ENCODE data around the gene GPR176.

The GPR176 gene

GRCh38 chr15:39887832-39888231, 32.2 kb downstream of the GPR176 start:
- H3K27me3 Mint-ChIP-seq = peaks cover 4% of the 10 kb centered on the region
- no peaks in the 10 kb centered on the region for H3K36me3 Mint-ChIP-seq
- no peak overlapping the region for H3K4me3 Mint-ChIP-seq
- H3K4me1 Mint-ChIP-seq = no peaks in the 10 kb centered on the region
- H3K9me3 Mint-ChIP-seq = no peaks in the 10 kb centered on the region
- H3K27ac Mint-ChIP-seq = no peak overlapping the region

GRCh38 chr15:39887211-39887610, 32.9 kb downstream of the GPR176 start:
- Mint-ChIP-seq H3K4me1 (no peaks in the 10 kb centered on the region), H3K27ac (no peak overlapping the region), H3K36me3 (no peaks in the 10 kb centered on the region), H3K9me3 (no peaks in the 10 kb centered on the region), H3K27me3 (peaks cover 4% of the 10 kb centered on the region), H3K4me3 (no peak overlapping the region)

GRCh38 chr15:39886418-39886817, 33.6 kb downstream of the GPR176 start:
- Mint-ChIP-seq H3K9me3 (no peaks in the 10 kb centered on the region), H3K4me3 (no peak overlapping the region), H3K27me3 (peaks cover 7% of the 10 kb centered on the region), H3K27ac (peak overlapping the region; percentile 66), H3K4me1 (no peaks in the 10 kb centered on the region), H3K36me3 (no peaks in the 10 kb centered on the region)

- Mint-ChIP-seq H3K27ac (no peak overlapping the region), H3K27me3 (peaks cover 7% of the 10 kb centered on the region), H3K9me3 (no peaks in the 10 kb centered on the region), H3K4me1 (no peaks in the 10 kb centered on the region), H3K36me3 (no peaks in the 10 kb centered on the region), H3K4me3 (no peak overlapping the region)
Observed at GRCh38 chr15:39885099-39885777, 34.8 kb downstream of the GPR176 start.

- H3K36me3 Mint-ChIP-seq = no peaks in the 10 kb centered on the region
- no peaks in the 10 kb centered on the region for H3K4me1 Mint-ChIP-seq
- H3K4me3 Mint-ChIP-seq = no peak overlapping the region
Observed at GRCh38 chr15:39884351-39884750, 35.7 kb downstream of the GPR176 start.

GRCh38 chr15:39882602-39883001, 37.5 kb downstream of the GPR176 start:
- no peaks in the 10 kb centered on the region for H3K4me1 Mint-ChIP-seq
- no peak overlapping the region for H3K4me3 Mint-ChIP-seq
- no peak overlapping the region for H3K27ac Mint-ChIP-seq
- no peaks in the 10 kb centered on the region for H3K36me3 Mint-ChIP-seq
- H3K9me3 Mint-ChIP-seq = no peaks in the 10 kb centered on the region
- H3K27me3 Mint-ChIP-seq = peaks cover 8% of the 10 kb centered on the region

More at GRCh38 chr15:39884351-39884750, 35.7 kb downstream of the GPR176 start:
- Mint-ChIP-seq H3K27ac (no peak overlapping the region), H3K9me3 (no peaks in the 10 kb centered on the region), H3K27me3 (peaks cover 7% of the 10 kb centered on the region)

GRCh38 chr15:39881790-39882189, 38.3 kb downstream of the GPR176 start:
- no peak overlapping the region for H3K27ac Mint-ChIP-seq
- H3K4me3 Mint-ChIP-seq = no peak overlapping the region
- no peaks in the 10 kb centered on the region for H3K9me3 Mint-ChIP-seq
- no peaks in the 10 kb centered on the region for H3K4me1 Mint-ChIP-seq
- peaks cover 12% of the 10 kb centered on the region for H3K27me3 Mint-ChIP-seq
- no peaks in the 10 kb centered on the region for H3K36me3 Mint-ChIP-seq

- Mint-ChIP-seq H3K27me3 (peaks cover 12% of the 10 kb centered on the region), H3K4me3 (no peak overlapping the region), H3K27ac (no peak overlapping the region), H3K9me3 (no peaks in the 10 kb centered on the region), H3K4me1 (no peaks in the 10 kb centered on the region), H3K36me3 (no peaks in the 10 kb centered on the region)
Observed at GRCh38 chr15:39880718-39881387, 39.2 kb downstream of the GPR176 start.

GRCh38 chr15:39878406-39878785, 41.7 kb downstream of the GPR176 start:
- Mint-ChIP-seq H3K27me3 (peaks cover 7% of the 10 kb centered on the region), H3K9me3 (no peaks in the 10 kb centered on the region), H3K4me1 (no peaks in the 10 kb centered on the region), H3K27ac (no peak overlapping the region), H3K36me3 (no peaks in the 10 kb centered on the region), H3K4me3 (no peak overlapping the region)

GRCh38 chr15:39874890-39875549, 45.0 kb downstream of the GPR176 start:
- Mint-ChIP-seq H3K27ac (no peak overlapping the region), H3K4me3 (no peak overlapping the region), H3K4me1 (no peaks in the 10 kb centered on the region), H3K36me3 (no peaks in the 10 kb centered on the region), H3K9me3 (no peaks in the 10 kb centered on the region), H3K27me3 (peaks cover 5% of the 10 kb centered on the region)

GRCh38 chr15:39873978-39874377, 46.1 kb downstream of the GPR176 start:
- no peaks in the 10 kb centered on the region for H3K36me3 Mint-ChIP-seq
- no peaks in the 10 kb centered on the region for H3K4me1 Mint-ChIP-seq
- peaks cover 5% of the 10 kb centered on the region for H3K27me3 Mint-ChIP-seq
- no peak overlapping the region for H3K4me3 Mint-ChIP-seq
- no peaks in the 10 kb centered on the region for H3K9me3 Mint-ChIP-seq
- no peak overlapping the region for H3K27ac Mint-ChIP-seq

GRCh38 chr15:39870537-39870936, 49.5 kb downstream of the GPR176 start:
- H3K9me3 Mint-ChIP-seq = no peaks in the 10 kb centered on the region
- peaks cover 1% of the 10 kb centered on the region for H3K27me3 Mint-ChIP-seq
- H3K4me3 Mint-ChIP-seq = no peak overlapping the region
- H3K27ac Mint-ChIP-seq = no peak overlapping the region
- no peaks in the 10 kb centered on the region for H3K4me1 Mint-ChIP-seq
- H3K36me3 Mint-ChIP-seq = no peaks in the 10 kb centered on the region

GRCh38 chr15:39869858-39870515, 50.1 kb downstream of the GPR176 start:
- no peak overlapping the region for H3K4me3 Mint-ChIP-seq
- peaks cover 1% of the 10 kb centered on the region for H3K27me3 Mint-ChIP-seq
- no peaks in the 10 kb centered on the region for H3K36me3 Mint-ChIP-seq
- H3K9me3 Mint-ChIP-seq = no peaks in the 10 kb centered on the region
- no peaks in the 10 kb centered on the region for H3K4me1 Mint-ChIP-seq
- no peak overlapping the region for H3K27ac Mint-ChIP-seq

- no peak overlapping the region for H3K27ac Mint-ChIP-seq
- no peaks in the 10 kb centered on the region for H3K36me3 Mint-ChIP-seq
- H3K4me3 Mint-ChIP-seq = no peak overlapping the region
- H3K27me3 Mint-ChIP-seq = peaks cover 5% of the 10 kb centered on the region
- no peaks in the 10 kb centered on the region for H3K9me3 Mint-ChIP-seq
- H3K4me1 Mint-ChIP-seq = no peaks in the 10 kb centered on the region
Observed at GRCh38 chr15:39869254-39869653, 50.8 kb downstream of the GPR176 start.

- no peak overlapping the region for H3K4me3 Mint-ChIP-seq
- no peaks in the 10 kb centered on the region for H3K4me1 Mint-ChIP-seq
- H3K36me3 Mint-ChIP-seq = no peaks in the 10 kb centered on the region
- peaks cover 5% of the 10 kb centered on the region for H3K27me3 Mint-ChIP-seq
- no peaks in the 10 kb centered on the region for H3K9me3 Mint-ChIP-seq
- no peak overlapping the region for H3K27ac Mint-ChIP-seq
Observed at GRCh38 chr15:39868396-39868795, 51.7 kb downstream of the GPR176 start.

- Mint-ChIP-seq H3K27ac (no peak overlapping the region), H3K4me3 (no peak overlapping the region), H3K27me3 (peaks cover 5% of the 10 kb centered on the region), H3K9me3 (no peaks in the 10 kb centered on the region), H3K36me3 (no peaks in the 10 kb centered on the region), H3K4me1 (no peaks in the 10 kb centered on the region)
Observed at GRCh38 chr15:39864116-39864515, 56.0 kb downstream of the GPR176 start.
